LHCN-M2 (cell line): ENCODE measurements around the gene TMEM243. TPM values are rescaled to one million over a fixed set of nuclear protein-coding genes. Genes with fewer than 3 reads are reported as not detected.
"Not testable (repeated sequence)": the region's sequence is repeated elsewhere in the genome, so short reads cannot be mapped to it uniquely, and the experiment has no call there.

Experiments
- DNase-seq: peaks from one replicate; pipeline ENCODE4 v3.0.0-alpha.2; 2012; ENCODE audit warnings: low read depth
- polyA plus RNA-seq: library from polyadenylated mRNA; unstranded; fragments of >200 nt; gene quantifications from one replicate; pipeline ENCODE4 v1.2.1, GENCODE V29; 2012; ENCODE audit warnings: missing spikeins
- total RNA-seq: library from RNA; depleted of rRNA; stranded (reverse); fragments of >200 nt; gene quantifications from 2 replicates; pipeline ENCODE4 v1.2.3, GENCODE V29; 2014; rRNA removed

Gene TMEM243, protein sequence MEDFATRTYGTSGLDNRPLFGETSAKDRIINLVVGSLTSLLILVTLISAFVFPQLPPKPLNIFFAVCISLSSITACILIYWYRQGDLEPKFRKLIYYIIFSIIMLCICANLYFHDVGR
- total RNA-seq: 39.0 and 43.3 TPM in 2 replicates
- polyA plus RNA-seq: 15.5 TPM

DNA sequence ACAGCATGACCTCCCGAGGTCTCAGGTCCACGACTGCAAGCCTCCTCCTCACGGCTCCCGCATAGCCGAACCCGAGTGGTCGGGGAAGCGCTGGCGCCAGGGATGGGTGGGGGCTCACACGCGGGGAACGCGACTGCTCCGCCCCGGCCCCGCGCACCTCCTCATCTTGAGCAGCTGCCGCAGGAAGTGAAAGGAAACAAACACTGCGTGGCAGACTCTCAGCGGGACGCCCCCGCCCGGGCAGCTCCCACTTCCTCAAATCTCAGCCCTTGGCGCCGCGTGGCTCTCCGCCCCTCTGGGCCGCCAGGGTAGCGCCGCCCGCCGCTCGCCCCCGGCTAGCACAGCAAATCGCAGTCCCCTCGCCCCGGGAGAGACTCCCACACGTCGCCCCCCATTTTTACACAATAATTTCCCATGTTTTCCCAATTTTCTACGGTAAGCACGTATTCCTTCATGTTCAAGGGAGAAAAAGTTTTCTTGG is at the start of gene TMEM243:
Gene TMEM243, minus strand, starts transcription at position 188 of the 481 bp plus-strand sequence. CDS start 229 bp downstream, outside the sequence.
- peak; percentile 70 for DNase-seq

DNA sequence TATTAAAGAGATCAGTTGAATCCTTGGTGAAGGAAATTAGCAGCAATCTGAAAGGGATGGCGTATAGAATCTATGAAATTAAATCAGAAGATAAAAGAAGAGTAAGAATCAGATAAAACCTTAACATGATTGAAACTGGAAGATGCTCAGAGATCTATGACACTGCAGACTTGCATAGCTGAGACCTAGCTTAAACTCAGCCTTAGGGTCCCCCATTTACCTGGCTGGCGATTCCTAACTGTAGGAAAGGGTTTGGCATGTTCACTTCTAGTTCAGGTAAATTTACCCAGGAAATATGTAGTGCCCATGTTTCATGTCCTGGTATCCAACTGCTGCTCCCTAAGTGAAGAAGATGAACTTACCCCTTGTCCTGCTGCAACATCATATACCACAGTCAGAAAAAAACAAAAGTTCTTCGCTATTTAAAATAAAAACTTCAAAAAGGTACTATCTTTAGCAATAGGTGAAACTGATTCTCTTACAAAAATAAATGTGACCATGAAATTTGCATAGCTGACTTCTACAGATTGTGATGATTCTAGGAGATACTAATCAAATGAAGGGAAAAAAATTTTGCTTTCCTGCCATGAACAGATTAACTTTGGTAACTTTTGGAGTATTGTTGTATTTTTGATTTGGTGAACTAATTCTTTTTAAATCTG is 47.8 kb upstream of the TMEM243 start:
- no peak for DNase-seq

DNA sequence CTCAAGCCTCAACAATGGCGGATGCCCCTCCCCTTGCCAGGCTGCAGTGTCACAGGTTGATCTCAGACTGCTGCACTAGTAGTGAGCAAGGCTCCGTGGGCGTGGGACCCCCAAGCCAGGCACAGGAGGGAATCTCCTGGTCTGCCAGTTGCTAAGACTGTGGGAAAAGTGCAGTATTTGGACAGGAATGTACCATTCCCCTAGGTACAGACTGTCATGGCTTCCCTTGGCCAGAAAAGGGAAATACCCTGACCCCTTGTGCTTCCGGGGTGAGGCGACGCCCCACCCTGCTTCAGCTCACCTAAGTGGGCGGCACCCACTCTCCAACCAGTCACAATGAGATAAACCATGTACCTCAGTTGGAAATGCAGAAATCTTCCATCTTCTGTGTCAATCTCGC is 44.0 kb upstream of the TMEM243 start:
- no peak for DNase-seq

DNA sequence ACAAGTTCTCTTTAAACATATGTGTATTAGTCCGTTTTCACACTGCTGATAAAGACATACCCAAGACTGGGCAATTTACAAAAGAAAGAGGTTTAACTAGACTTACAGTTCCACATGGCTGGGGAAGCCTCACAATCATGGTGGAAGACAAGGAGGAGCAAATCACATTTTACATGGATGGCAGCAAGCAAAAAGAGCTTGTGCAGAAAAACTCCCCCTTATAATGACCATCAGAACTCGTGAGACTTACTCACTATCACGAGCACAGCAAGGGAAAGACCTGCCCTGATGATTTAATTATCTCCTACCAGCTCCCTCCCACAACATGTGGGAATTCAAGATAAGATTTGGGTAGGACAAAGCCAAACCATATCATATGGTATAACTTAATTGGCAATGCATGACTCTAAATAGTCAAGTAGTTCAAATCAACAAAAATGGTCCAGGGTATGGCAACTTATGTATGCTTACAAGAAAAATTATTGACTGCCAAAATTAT is 34.1 kb upstream of the TMEM243 start:
- DNase-seq: no peak

DNA sequence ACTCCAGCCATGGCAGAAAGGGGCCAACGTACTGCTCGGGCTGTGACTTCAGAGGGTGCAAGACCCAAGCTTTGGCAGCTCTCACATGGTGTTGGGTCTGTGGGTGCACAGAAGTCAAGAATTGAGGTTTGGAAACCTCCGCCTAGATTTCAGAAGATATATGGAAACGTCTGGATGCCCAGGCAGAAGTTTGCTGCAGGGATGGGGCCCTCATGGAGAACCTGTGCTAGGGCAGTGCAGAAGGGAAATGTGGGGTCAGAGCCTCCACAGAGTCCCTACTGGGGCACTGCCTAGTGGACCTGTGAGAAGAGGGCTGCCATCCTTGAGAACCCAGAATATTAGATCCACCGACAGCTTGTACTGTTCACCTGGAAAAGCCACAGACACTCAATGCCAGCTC is 26.1 kb upstream of the TMEM243 start:
- not testable (repeated sequence) for DNase-seq

DNA sequence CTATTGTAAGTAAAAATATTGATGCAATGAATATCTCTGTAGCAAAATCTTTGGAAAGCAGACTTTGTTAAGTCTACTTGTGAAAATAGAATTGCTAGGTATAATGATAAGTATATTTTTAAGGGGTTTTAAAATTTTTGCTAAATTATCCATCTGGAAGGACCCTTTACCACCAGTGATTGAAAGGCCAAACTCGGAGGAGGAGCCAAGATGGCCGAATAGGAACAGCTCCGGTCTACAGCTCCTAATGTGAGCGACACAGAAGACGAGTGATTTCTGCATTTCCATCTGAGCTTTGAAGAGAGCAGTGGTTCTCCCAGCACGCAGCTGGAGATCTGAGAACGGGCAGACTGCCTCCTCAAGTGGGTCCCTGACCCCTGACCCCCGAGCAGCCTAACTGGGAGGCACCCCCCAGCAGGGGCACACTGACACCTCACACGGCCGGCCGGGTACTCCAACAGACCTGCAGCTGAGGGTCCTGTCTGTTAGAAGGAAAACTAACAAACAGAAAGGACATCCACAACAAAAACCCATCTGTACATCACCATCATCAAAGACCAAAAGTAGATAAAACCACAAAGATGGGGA is 19.0 kb upstream of the TMEM243 start:
- not testable (repeated sequence) for DNase-seq

DNA sequence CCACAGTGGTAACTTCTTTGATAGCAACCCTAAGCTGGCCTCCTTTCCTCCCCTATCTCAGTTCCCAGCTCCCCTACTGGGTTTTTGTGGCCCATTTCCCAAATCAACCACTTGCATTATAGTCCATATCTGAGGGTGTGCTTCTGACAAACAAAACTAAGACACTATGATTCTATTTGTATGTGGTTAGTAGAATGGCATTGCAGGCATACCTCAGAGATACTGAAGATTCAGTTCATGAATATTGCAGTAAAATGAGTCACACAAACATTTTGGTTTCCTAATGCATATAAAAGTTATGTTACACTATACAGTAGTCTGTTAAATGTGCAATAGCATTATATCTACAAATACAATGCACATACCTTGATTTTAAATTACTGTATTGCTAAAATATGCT is 15.4 kb upstream of the TMEM243 start:
- no peak for DNase-seq

DNA sequence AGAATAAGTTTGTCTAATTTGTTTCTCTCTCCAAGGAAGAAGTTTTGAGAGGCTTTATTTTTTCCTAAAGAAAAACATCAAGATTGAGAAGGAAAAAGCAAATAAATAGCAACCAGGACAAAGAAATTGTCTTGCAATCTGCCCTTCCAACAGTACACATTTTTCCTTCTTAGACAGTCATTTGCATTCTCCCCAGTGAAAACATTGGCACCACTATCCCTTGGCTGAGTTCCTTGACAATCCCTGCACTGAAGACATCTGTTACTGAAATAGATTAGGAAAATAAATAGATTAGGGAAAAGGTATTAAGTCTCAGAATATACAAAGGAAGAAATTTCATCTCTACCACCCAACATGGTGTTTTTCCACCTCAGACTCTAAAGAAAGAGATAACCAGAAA is 12.2 kb upstream of the TMEM243 start:
- DNase-seq: no peak

DNA sequence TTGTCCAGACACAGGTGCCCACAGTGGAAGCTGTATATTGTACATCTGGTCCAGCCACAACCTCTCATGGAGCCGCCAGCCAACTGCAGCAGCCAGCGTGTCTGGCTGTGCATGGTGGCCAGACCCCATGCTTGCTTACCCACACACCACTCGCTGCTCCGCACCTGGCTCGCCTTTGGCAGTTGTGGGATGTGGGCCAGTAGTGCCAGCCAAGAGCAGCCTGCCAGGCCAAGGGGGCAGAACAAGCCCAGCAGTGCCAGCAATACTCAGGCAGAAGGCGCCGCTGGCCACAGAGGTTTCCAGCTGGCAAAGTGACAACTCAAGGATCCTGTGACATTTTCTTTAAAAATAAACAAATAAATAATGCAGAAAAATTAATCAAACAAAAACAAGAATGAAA is 11.7 kb upstream of the TMEM243 start:
- DNase-seq: no peak

DNA sequence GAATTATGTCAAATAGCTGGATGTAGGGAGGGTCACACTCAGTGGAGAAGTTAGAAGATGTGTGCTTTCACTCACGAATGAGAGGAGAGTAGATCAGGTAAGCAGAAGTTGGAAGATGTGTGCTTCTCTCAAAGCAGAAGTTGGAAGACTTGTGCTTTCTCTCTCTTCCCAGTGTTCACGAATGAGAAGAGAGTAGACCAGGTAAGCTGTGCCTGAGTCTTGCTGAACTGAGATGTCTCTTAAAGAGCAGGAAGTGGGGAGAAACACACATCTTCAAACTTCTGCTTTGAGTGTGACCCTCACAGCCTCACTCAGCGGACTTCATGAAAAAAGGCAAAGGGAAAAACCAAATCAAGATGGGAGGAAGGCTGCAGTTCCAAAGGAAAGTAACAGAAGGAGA is 7.0 kb upstream of the TMEM243 start:
- DNase-seq: no peak

DNA sequence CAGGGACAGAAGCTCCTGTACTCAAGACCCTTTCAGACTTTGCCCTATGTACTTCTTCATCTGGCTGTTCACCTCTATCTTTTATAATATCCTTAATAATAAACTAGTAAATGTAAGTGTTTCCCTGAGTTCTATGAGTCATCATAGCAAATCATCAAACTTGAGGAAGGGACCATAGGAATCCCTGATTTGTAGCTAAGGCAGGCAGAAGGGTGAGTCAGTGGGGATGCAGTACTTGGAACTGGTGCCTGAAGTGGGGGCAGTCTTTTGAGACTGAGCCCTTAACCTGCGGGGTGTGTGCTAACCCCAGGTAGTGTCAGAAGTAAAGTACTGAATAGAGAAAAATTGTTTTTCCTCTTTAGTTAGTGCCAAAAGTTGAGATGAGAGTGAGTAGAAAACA is 6.2 kb upstream of the TMEM243 start:
- peak; percentile 45 for DNase-seq

DNA sequence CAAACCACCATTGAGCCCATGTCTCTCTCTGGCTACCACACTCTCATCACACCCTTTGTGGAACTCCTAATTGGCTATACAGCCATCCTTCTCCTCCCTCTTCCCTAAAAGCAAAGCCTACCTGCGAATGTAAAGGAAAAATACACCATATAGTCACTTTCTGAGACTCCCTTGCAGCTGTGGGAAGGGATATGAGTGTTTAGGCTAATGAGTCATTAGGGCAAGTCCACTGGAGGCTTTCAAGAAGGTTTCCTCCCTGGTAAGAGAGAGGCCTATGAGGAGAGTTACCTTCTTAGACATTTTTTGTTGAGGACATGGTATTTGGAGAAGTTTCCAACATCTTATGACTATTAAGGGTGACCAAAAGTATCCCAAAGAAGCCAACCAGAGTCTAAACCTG is 4.1 kb upstream of the TMEM243 start:
- DNase-seq: no peak

DNA sequence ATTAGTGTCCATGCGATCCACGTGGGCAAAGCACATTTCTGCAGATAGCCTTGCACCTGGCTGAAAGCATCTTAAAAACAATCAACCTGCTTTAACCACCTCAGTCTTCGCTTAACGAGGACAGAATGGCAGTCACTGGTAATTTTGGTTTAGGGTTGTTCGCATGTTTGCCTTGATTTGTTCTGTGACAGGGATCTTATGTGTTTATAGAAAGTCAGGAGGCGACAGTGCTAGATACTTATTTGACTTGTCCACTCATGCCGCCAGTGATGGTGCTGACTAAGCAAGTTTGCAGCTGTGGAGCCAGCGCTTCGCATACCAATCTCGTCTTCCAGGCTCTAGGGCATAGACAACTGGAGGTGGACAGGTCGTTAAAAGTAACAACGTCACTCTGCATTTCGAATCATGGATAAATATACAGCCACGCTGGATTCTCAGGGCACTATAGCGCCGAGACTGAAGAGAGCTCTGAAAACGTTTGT is 1.2 kb upstream of the TMEM243 start:
- peak; percentile 50 for DNase-seq

DNA sequence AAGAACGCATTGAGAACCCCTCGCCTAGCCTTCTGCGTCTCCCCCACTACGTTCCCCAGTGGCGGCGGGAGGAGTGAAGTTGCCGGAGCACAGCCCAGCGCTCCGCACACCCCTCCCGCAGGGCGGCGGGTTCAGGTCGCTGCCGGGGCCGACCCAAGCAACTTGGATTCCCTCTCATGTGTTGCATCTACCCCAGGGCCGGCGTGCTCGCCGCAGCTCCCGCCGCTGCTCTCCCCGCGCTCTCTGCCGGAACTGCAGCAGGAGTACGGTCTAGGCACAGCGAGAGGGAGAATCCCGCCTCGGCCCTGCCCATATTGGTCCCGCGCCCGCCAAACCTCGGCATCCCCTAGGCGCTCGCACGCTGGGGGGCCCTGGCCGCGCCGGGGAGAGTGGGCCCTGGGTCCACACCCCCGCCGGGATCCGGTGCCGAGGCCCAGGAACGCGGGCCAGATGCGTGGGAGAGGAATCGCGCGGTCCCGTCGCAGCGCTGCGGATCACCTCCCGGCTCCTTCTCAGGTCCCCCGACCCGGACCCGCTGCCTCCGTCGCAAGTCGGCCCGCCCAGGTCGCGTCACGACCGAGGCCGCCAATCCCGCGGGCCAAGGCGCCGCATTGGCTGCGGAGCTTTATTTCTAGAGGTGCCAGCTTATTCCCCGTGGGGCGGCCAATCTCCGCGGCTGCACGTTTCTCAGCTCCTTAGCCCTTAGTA is 648 bp upstream of the TMEM243 start:
- peak; percentile 80 for DNase-seq

DNA sequence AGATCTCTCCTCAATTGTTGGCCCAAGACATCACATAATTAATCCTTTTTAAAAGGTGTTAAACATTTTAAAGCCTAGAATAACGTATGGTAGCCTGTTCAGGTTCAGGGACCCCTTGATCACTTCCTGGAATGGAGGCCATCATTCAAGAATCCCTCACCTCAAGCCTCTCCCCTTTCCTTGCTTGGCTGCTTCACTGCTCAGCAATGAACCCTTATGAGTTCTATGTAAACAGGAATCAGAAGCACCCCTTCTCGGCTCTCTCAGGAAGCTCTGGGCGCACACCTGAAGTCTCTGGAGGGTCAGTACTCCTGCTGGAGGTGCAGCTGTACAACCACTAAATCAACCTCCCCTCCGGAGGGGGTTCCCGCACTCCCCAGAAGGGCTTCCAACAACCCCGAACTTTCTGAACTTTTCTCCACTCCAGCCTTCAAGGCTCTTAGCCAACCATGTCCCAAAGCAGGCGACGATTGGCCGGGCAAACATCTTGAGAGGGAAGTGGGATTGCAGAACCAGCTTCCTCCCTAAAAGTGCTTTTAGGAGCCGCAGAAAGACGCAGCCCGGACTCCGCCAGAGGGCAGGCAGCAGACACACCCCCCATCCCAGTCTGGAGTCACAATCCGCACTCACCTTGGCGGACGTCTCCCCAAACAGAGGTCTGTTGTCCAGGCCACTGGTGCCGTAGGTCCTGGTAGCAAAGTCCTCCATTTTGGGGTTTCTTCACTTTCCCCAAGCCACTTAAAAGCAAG is 562 bp downstream of the TMEM243 start:
- DNase-seq: peak; percentile 49

DNA sequence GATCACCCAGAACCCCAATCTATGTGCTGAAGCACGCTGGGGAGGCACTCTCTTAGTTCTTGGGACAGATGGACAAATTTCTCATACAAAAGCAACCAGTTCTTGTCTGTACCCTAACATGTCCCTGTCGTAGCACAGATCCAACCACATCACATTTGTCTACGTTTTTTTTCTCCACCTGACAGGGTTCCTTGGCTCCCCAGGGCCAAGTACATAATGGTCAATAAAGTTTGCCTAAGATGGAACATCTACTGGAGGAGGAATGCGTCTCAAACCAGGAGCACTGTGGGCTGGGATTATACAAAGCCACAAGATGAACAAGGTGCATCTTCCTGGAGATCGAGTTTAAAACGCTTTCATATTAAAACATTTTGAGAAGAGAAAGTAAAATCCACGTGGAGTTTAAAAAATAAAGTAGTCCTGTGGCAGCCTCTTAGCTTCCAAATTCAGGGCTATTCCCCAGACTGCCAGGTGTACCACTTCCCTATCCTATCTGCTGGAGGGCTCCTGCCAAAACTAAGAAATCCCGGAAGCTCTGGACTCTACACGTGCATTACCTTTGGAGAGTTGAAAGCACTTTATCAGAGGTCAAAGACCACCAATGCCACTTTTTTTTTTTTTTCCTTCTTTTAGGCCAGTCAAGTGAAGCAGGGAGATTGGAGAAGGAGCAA is 1.4 kb downstream of the TMEM243 start:
- no peak for DNase-seq

DNA sequence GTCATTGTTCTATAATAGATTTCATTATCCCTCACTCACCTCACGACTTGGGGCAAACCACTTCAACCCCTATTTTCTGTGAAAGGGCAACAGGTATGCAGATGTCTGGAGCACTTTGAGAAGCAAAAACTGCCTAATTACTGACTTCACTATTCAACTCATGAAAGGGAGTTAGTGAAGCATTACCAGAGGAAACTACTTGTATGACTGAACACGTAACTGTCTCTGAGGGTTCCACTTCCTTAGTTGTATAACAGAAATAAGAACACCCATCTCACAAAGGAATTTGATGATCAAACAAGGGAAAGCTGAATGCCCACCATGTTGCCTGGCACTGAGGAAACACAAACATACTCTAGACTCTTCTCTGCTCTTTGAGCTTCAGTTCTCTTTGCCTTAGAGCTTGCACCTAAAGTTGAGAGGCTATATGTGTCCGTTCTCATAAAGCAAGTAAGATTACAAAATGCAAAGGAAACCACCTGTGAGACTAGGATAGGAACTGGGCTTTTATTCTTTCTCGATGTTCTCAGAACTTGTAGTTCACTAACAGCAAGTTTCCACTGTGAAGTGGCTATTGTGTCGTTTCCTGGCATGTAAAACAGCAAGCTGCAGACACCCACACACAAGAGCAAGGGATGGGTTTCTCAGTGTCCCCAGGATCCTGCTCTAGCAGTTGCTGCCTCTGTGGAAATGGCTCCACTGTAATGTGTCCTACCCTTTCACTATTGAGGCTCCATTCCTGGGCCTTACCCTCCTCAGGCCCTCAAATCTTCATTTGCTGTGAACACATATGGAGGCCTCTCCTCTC is 2.6 kb downstream of the TMEM243 start:
- DNase-seq: no peak

DNA sequence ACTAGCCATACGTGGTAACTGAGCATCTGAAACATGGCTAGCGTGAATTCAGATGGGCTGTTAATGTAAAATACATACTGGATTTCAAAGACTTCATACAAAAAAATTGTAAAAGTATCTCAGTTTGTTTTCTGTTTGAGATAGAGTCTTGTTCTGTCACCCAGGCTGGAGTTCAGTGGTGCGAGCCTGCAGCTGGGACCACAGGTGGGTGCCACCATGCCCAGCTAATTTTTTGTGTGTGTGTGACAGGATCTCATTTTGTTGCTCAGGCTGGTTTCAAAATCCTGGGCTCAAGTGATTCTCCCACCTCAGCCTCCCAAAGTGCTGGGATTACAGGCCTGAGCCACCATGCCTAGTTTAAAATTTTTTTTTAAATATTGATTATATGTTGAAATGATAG is 4.5 kb downstream of the TMEM243 start:
- DNase-seq: no peak

DNA sequence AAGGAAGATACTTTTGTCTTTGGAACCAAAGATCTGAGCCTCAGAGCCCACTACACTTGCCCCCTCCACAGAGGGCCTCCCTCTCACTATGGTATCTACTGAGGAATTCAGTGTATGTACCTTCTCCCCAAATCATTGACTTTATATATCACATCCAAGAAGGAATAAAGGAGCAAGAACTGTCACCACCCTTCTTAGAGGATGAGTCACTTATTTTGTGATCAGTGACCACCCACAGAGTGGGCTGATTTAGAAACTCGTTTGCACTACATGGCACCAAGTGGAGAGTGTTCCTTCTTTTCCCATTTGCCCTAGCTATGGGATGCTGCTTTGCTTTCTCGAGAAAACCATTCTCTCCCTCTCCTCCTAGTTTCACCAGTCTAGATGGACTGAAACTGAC is 5.7 kb downstream of the TMEM243 start:
- no peak for DNase-seq

DNA sequence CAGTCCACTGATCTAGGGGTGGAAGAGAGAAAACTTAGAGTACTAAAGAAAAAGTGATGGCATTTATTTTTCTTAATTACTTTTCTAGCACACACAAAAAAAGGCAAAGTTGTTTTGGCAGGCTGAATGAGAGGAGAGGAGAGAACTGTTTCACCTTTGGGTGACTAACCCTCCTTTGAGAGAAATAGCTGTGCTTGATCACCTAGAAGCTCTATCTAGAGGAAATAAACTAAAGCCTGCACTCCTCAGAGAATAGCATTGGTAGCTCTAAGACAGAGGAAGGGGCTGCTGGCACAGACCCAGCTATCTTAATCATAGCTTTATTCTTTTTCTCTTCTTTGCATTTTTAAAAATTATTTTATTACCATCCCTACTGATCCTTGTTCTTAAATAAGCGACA is 6.3 kb downstream of the TMEM243 start:
- DNase-seq: no peak
